HCT116 (cell line): Measurements from ENCODE around the gene DUXA. TPM values are rescaled to one million over a fixed set of nuclear protein-coding genes. Genes with fewer than 3 reads are reported as not detected.
"Not testable (repeated sequence)": the region's sequence is repeated elsewhere in the genome, so short reads cannot be mapped to it uniquely, and the experiment has no call there.

Source experiments
- ATAC-seq: fragments of 200-7000 bp; cut with Tn5 transposase; 2 replicates; pipeline ENCODE4 v1.9.1; 2020; ENCODE audit warnings: mild to moderate bottlenecking, moderate library complexity
- BruUV-seq: library from RNA; stranded (reverse); fragments of 400-500 nt; replicated peaks from 2 replicates; lab custom pipeline; 2021; lab: Mats Ljungman, UMichigan
- CTCF ChIA-PET: fragments of 300-600 bp; sonication (Branson Sonifier 250); formaldehyde crosslinking; loops from one replicate; lab custom pipeline; 2021; ENCODE audit warnings: antibody characterized with exemption; lab: Charles Lee
- POLR2A ChIA-PET: fragments of 300-600, 350-600 bp; sonication (Branson Sonifier 250); formaldehyde crosslinking; loops from one replicate; lab custom pipeline; 2021; ENCODE audit warnings: antibody characterized with exemption; lab: Charles Lee
- RAD21 ChIA-PET, 2 experiments: fragments of 300-600 bp; sonication (Branson Sonifier 250); formaldehyde crosslinking; loops; one replicate each; lab custom pipeline; 2023; ENCODE audit warnings: low total read pairs in 2 of 2; ENCODE audit not compliant: uncharacterized antibody in 2 of 2, unreplicated experiment in 2 of 2, low non-redundant PET in 1 of 2; lab: Charles Lee
- DNase-seq: peaks from one replicate; pipeline ENCODE4 v3.0.0-alpha.2; 2010; ENCODE audit warnings: low read depth, low spot score
- H2AFZ ChIP-seq: fragments of 200-600 bp; shearing (Covaris generic), sonication (generic); 2 replicates; pipeline ENCODE4 v1.6.1; 2017; ENCODE audit warnings: low read depth, mixed run types, mixed read lengths, antibody characterized with exemption, low read length; ENCODE audit not compliant: poor library complexity, severe bottlenecking
- H3K27ac ChIP-seq: 2 replicates; pipeline ENCODE4 v1.5.1; 2012; ENCODE audit warnings: low read depth, low read length
- H3K27me3 ChIP-seq: fragments of 200-600 bp; sonication (generic); 2 replicates; pipeline ENCODE4 v1.6.1; 2016; ENCODE audit warnings: mixed run types, low read length, mixed read lengths; ENCODE audit not compliant: insufficient read depth
- H3K36me3 ChIP-seq, 2 experiments: fragments of 200-500 bp in 1 of 2; fragments of 200-600 bp in 1 of 2; sonication (Bioruptor generic) in 1 of 2; sonication (generic) in 1 of 2; 2 replicates each; pipeline versions ENCODE4 v1.5.1 to v1.6.1; 2014 to 2016; ENCODE audit warnings: low read length in 2 of 2, inconsistent platforms in 1 of 2, mixed read lengths in 1 of 2, mixed run types in 1 of 2; ENCODE audit not compliant: insufficient read depth in 2 of 2, control insufficient read depth in 1 of 2
- H3K4me1 ChIP-seq, 2 experiments: fragments of 200-600 bp in 1 of 2; sonication (generic) in 1 of 2; 2 replicates each; pipeline versions ENCODE4 v1.5.1 to v1.6.1; 2012 to 2017; ENCODE audit warnings: low read length in 2 of 2, inconsistent platforms in 1 of 2, mild to moderate bottlenecking in 1 of 2, mixed read lengths in 1 of 2, mixed run types in 1 of 2, moderate library complexity in 1 of 2; ENCODE audit not compliant: insufficient read depth in 2 of 2, control insufficient read depth in 1 of 2
- H3K4me2 ChIP-seq: fragments of 200-600 bp; sonication (generic); 2 replicates; pipeline ENCODE4 v1.6.1; 2017; ENCODE audit warnings: mixed run types, low read length, mixed read lengths
- H3K4me3 ChIP-seq, 2 experiments: fragments of 200-600 bp in 1 of 2; sonication (generic) in 1 of 2; replicated peaks in 1 of 2; 2 replicates each; pipeline ENCODE4 v1.5.1; 2011 to 2016; ENCODE audit warnings: low read length in 2 of 2, control low read depth in 1 of 2, low read depth in 1 of 2, mild to moderate bottlenecking in 1 of 2, mixed read lengths in 1 of 2, mixed run types in 1 of 2
- H3K79me2 ChIP-seq: fragments of 200-600 bp; sonication (generic); 2 replicates; pipeline ENCODE4 v1.6.1; 2017; ENCODE audit warnings: mild to moderate bottlenecking, mixed run types, low read length, moderate library complexity, mixed read lengths; ENCODE audit not compliant: insufficient read depth
- H3K9ac ChIP-seq: fragments of 200-600 bp; sonication (generic); 2 replicates; pipeline ENCODE4 v1.6.1; 2016; ENCODE audit warnings: low read length, mixed read lengths
- H3K9me2 ChIP-seq: fragments of 200-600 bp; sonication (generic), shearing (Covaris generic); 2 replicates; pipeline ENCODE4 v1.6.1; 2017; ENCODE audit warnings: mixed run types, mild to moderate bottlenecking, moderate library complexity; ENCODE audit not compliant: insufficient read depth
- H3K9me3 ChIP-seq, 2 experiments: fragments of 200-500 bp in 1 of 2; fragments of 200-600 bp in 1 of 2; sonication (Bioruptor generic) in 1 of 2; sonication (generic) in 1 of 2; 2 replicates each; pipeline ENCODE4 v1.6.1; 2014 to 2017; ENCODE audit warnings: low read length in 2 of 2, mixed read lengths in 2 of 2, inconsistent platforms in 1 of 2, low read depth in 1 of 2, mild to moderate bottlenecking in 1 of 2, mixed run types in 1 of 2, moderate library complexity in 1 of 2; ENCODE audit not compliant: control insufficient read depth in 1 of 2, insufficient read depth in 1 of 2
- H4K20me1 ChIP-seq: fragments of 200-600 bp; sonication (generic), shearing (Covaris generic); 2 replicates; pipeline ENCODE4 v1.6.1; 2017; ENCODE audit warnings: mixed run types, mild to moderate bottlenecking, moderate library complexity; ENCODE audit not compliant: insufficient read depth
- CBX3 ChIP-seq: IDR thresholded peaks from 2 replicates; pipeline ENCODE4 v1.6.1; 2012; ENCODE audit warnings: low read depth
- CEBPB ChIP-seq: IDR thresholded peaks from 2 replicates; pipeline ENCODE4 v1.6.1; 2012; ENCODE audit warnings: low read depth
- EZH2 ChIP-seq: fragments of 200-600 bp; sonication (generic); IDR thresholded peaks from 2 replicates; pipeline ENCODE4 v1.6.1; 2017; ENCODE audit warnings: antibody characterized with exemption, mixed run types
- EZH2phosphoT487 ChIP-seq: fragments of 200-600 bp; IDR thresholded peaks from 2 replicates; pipeline ENCODE4 v1.6.1; 2018; ENCODE audit warnings: antibody characterized with exemption, borderline replicate concordance
- FOSL1 ChIP-seq: IDR thresholded peaks from 2 replicates; pipeline ENCODE4 v1.6.1; 2012; ENCODE audit warnings: low read depth
- POLR2A ChIP-seq: IDR thresholded peaks from 2 replicates; pipeline ENCODE4 v1.7.0; 2011; ENCODE audit warnings: borderline replicate concordance; ENCODE audit not compliant: insufficient read depth, insufficient read length; ENCODE audit errors: extremely low read depth
- POLR2AphosphoS5 ChIP-seq: IDR thresholded peaks from 2 replicates; pipeline ENCODE4 v1.6.1; 2011; ENCODE audit warnings: mild to moderate bottlenecking, low read depth, low read length, moderate library complexity
- RAD21 ChIP-seq: IDR thresholded peaks from 2 replicates; pipeline ENCODE4 v1.6.1; 2012; ENCODE audit warnings: low read depth, mild to moderate bottlenecking
- SRF ChIP-seq: IDR thresholded peaks from 2 replicates; pipeline ENCODE4 v1.6.1; 2012; ENCODE audit warnings: low read depth
- TCF7L2 ChIP-seq: IDR thresholded peaks from 2 replicates; pipeline ENCODE4 v1.7.0; 2011; ENCODE audit warnings: borderline replicate concordance, inconsistent platforms; ENCODE audit not compliant: insufficient read depth, insufficient read length; ENCODE audit errors: extremely low read depth
- YY1 ChIP-seq: IDR thresholded peaks from 2 replicates; pipeline ENCODE4 v1.6.1; 2011; ENCODE audit warnings: low read length, low read depth, moderate library complexity, mild to moderate bottlenecking; ENCODE audit not compliant: insufficient replicate concordance; ENCODE audit errors: extremely low read depth
- ZFX ChIP-seq: fragments of 450-650 bp; IDR thresholded peaks from 2 replicates; pipeline ENCODE4 v1.6.1; 2017
- intact Hi-C: fragments of 100-400 bp; cut with micrococcal nuclease; formaldehyde crosslinking; loops from 2 replicates; pipeline ENCODE4 v1.10.0; 2022
- total RNA-seq: library from RNA; stranded (reverse); gene quantifications from one replicate; pipeline ENCODE4 v1.2.1, GENCODE V29; 2021; ENCODE audit not compliant: unreplicated experiment
- TF ChIP-seq, protein P1 (sequence below), 3 experiments: fragments of 200-600 bp in 1 of 3; sonication (generic) in 1 of 3; IDR thresholded peaks in 2 of 3; conservative IDR thresholded peaks in 1 of 3; 2 replicates each; pipeline ENCODE4 v1.5.1; 2012 to 2017; ENCODE audit warnings: low read depth in 2 of 3, low read length in 2 of 3, antibody characterized with exemption in 1 of 3, borderline replicate concordance in 1 of 3, control low read depth in 1 of 3, mild to moderate bottlenecking in 1 of 3, mixed read lengths in 1 of 3, mixed run types in 1 of 3, moderate library complexity in 1 of 3; ENCODE audit not compliant: insufficient read depth in 1 of 3
- TF ChIP-seq, protein P2 (sequence below): IDR thresholded peaks from 2 replicates; pipeline ENCODE4 v1.6.1; 2012
- TF ChIP-seq, protein P3 (sequence below): IDR thresholded peaks from 2 replicates; pipeline ENCODE4 v1.6.1; 2012; ENCODE audit warnings: low read depth
- TF ChIP-seq, protein P4 (sequence below): IDR thresholded peaks from 2 replicates; pipeline ENCODE4 v1.6.1; 2012

DUXA gene
- total RNA-seq, 1 experiment from 2014 or later: not detected

DNA sequence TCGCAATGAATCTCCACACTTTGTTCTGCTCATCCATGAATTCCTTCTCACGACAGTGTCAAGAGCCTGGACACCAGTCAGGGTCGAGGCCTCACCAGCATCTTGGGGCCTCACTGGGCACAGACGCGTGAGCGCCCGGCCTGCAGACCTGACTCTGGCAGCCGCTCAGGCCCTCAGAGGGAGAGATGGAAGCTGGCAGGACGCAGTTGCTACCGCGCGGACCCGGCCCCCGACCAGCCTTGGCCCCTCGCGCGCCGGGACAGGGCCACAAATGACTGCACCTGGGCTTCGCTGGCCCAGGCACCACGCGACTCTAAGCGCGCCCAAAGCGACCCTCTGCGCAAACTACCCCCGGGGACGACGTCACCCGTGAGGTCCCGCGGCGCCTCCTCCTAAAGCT is 48.4 kb downstream of the DUXA start:
- no TSS peak for BruUV-seq
- H4K20me1 ChIP-seq: no peaks in the 10 kb centered on the region
- intact Hi-C loops: no loop called here
- H3K79me2 ChIP-seq: no peaks in the 10 kb centered on the region
- ChIA-PET CTCF (no interaction called here), POLR2A (no interaction called here), RAD21 (no interaction called here)
- no peaks in the 10 kb centered on the region for H3K9me2 ChIP-seq
- TF ChIP-seq, protein P1, sequence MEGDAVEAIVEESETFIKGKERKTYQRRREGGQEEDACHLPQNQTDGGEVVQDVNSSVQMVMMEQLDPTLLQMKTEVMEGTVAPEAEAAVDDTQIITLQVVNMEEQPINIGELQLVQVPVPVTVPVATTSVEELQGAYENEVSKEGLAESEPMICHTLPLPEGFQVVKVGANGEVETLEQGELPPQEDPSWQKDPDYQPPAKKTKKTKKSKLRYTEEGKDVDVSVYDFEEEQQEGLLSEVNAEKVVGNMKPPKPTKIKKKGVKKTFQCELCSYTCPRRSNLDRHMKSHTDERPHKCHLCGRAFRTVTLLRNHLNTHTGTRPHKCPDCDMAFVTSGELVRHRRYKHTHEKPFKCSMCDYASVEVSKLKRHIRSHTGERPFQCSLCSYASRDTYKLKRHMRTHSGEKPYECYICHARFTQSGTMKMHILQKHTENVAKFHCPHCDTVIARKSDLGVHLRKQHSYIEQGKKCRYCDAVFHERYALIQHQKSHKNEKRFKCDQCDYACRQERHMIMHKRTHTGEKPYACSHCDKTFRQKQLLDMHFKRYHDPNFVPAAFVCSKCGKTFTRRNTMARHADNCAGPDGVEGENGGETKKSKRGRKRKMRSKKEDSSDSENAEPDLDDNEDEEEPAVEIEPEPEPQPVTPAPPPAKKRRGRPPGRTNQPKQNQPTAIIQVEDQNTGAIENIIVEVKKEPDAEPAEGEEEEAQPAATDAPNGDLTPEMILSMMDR (IDR thresholded peaks at IDR 0.05 in 2 of 3, conservative IDR thresholded peaks at IDR 0.05 in 1 of 3; ENCODE audit: borderline replicate concordance in 1 of 3, insufficient read depth in 1 of 3, low read depth in 2 of 3, low read length in 2 of 3): no peak
- TF ChIP-seq, protein P2, sequence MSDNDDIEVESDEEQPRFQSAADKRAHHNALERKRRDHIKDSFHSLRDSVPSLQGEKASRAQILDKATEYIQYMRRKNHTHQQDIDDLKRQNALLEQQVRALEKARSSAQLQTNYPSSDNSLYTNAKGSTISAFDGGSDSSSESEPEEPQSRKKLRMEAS: no peak
- TF ChIP-seq POLR2A: no peak
- TF ChIP-seq ZFX: no peak
- no peak for TF ChIP-seq CBX3
- TF ChIP-seq, protein P3, sequence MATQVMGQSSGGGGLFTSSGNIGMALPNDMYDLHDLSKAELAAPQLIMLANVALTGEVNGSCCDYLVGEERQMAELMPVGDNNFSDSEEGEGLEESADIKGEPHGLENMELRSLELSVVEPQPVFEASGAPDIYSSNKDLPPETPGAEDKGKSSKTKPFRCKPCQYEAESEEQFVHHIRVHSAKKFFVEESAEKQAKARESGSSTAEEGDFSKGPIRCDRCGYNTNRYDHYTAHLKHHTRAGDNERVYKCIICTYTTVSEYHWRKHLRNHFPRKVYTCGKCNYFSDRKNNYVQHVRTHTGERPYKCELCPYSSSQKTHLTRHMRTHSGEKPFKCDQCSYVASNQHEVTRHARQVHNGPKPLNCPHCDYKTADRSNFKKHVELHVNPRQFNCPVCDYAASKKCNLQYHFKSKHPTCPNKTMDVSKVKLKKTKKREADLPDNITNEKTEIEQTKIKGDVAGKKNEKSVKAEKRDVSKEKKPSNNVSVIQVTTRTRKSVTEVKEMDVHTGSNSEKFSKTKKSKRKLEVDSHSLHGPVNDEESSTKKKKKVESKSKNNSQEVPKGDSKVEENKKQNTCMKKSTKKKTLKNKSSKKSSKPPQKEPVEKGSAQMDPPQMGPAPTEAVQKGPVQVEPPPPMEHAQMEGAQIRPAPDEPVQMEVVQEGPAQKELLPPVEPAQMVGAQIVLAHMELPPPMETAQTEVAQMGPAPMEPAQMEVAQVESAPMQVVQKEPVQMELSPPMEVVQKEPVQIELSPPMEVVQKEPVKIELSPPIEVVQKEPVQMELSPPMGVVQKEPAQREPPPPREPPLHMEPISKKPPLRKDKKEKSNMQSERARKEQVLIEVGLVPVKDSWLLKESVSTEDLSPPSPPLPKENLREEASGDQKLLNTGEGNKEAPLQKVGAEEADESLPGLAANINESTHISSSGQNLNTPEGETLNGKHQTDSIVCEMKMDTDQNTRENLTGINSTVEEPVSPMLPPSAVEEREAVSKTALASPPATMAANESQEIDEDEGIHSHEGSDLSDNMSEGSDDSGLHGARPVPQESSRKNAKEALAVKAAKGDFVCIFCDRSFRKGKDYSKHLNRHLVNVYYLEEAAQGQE: no peak
- TF ChIP-seq YY1: no peak
- no peak for TF ChIP-seq EZH2
- no peak for TF ChIP-seq FOSL1
- no peak for TF ChIP-seq TCF7L2
- TF ChIP-seq, protein P4, sequence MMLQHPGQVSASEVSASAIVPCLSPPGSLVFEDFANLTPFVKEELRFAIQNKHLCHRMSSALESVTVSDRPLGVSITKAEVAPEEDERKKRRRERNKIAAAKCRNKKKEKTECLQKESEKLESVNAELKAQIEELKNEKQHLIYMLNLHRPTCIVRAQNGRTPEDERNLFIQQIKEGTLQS: no peak
- no peak for TF ChIP-seq POLR2AphosphoS5
- no peak for TF ChIP-seq EZH2phosphoT487
- TF ChIP-seq RAD21: no peak
- no peak for TF ChIP-seq SRF
- TF ChIP-seq CEBPB: no peak
- no peaks in the 10 kb centered on the region for H3K4me1 ChIP-seq
- H3K27ac ChIP-seq: no peak overlapping the region
- ATAC-seq (no peak), DNase-seq (no peak)
- H3K4me3 ChIP-seq: no peak overlapping the region
- H3K27me3 ChIP-seq: no peaks in the 10 kb centered on the region
- H3K36me3 ChIP-seq: no peaks in the 10 kb centered on the region
- H3K9me3 ChIP-seq: peaks cover 0 to 23% of the 10 kb centered on the region in 2 experiments; a peak in 2 of 4 replicates
- no peak overlapping the region for H2AFZ ChIP-seq
- H3K9ac ChIP-seq: no peak overlapping the region
- no peak overlapping the region for H3K4me2 ChIP-seq

DNA sequence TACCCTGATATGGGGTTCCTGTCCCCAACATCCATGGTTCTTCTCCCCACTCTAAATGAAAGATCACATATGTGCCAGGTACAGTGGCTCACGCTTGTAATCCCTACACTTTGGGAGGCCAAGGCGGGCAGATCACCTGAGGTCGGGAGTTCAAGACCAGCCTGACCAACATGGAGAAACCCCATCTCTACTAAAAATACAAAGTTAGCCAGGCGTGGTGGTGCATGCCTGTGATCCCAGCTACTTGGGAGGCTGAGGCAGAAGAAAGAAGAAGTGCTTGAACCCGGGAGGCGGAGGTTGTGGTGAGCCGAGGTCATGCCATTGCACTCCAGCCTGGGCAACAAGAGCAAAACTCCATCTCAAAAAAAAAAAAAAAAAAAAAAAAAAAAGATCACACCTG is 53.8 kb downstream of the DUXA start:
- H3K27ac ChIP-seq, BruUV-seq, H3K27me3 ChIP-seq, H3K4me3 ChIP-seq, RAD21 ChIA-PET, POLR2A ChIA-PET, H2AFZ ChIP-seq, ATAC-seq, H3K36me3 ChIP-seq, H4K20me1 ChIP-seq, H3K9me2 ChIP-seq, CTCF ChIA-PET, DNase-seq, H3K4me2 ChIP-seq, H3K79me2 ChIP-seq, H3K4me1 ChIP-seq, intact Hi-C loops, H3K9ac ChIP-seq: not testable (repeated sequence)
- H3K9me3 ChIP-seq: peaks cover 17 to 31% of the 10 kb centered on the region in 2 experiments; a peak in 2 of 4 replicates
